Measurements from ENCODE around the gene STAT2.

STAT2 gene

GRCh38 chr12:56308714-56309113, 51.2 kb downstream of the STAT2 start:
- no peak for TF ChIP-seq CTCF (IDR thresholded peaks at IDR 0.05; ENCODE audit: low read length)
- TF ChIP-seq EZH2 (optimal IDR thresholded peaks at IDR 0.05; ENCODE audit: low read depth, low read length) = no peak
- TF ChIP-seq EZH2phosphoT487 (IDR thresholded peaks at IDR 0.05; ENCODE audit: low read length) = no peak
- no peaks in the 10 kb centered on the region for H3F3A ChIP-seq (ENCODE audit: insufficient read depth, low read length)
- no peaks in the 10 kb centered on the region for H3K36me3 ChIP-seq (replicated peaks; ENCODE audit: insufficient read depth, low read length)
- no peaks in the 10 kb centered on the region for H3K9me2 ChIP-seq (replicated peaks; ENCODE audit: insufficient read depth, low read length)
- H2AFZ ChIP-seq (ENCODE audit: low read length) = no peak overlapping the region
- no peaks in the 10 kb centered on the region for H4K20me1 ChIP-seq (ENCODE audit: insufficient read depth, low read length)
- DNase-seq = no peak
- no peaks in the 10 kb centered on the region for H3K27me3 ChIP-seq (replicated peaks; ENCODE audit: insufficient read depth, low read length)
- no peak overlapping the region for H3K9ac ChIP-seq (ENCODE audit: low read length)
- no peak overlapping the region for H3K4me3 ChIP-seq (ENCODE audit: low read length)
- H3K27ac ChIP-seq (ENCODE audit: low read length) = no peak overlapping the region
- H3K4me1 ChIP-seq (ENCODE audit: low read length) = no peaks in the 10 kb centered on the region
- no peaks in the 10 kb centered on the region for H3K9me3 ChIP-seq (replicated peaks; ENCODE audit: insufficient read depth, low read length)
- H3K4me2 ChIP-seq (ENCODE audit: low read depth, low read length) = no peak overlapping the region
- no peaks in the 10 kb centered on the region for H3K79me2 ChIP-seq (ENCODE audit: low read length)

- no peak overlapping the region for H3K4me3 ChIP-seq (ENCODE audit: low read length)
- no peaks in the 10 kb centered on the region for H3K9me2 ChIP-seq (replicated peaks; ENCODE audit: insufficient read depth, low read length)
- H3K79me2 ChIP-seq (ENCODE audit: low read length) = no peaks in the 10 kb centered on the region
- H4K20me1 ChIP-seq (ENCODE audit: insufficient read depth, low read length) = no peaks in the 10 kb centered on the region
- 0 out of 2 replicates have a peak, but pooled peaks cover 3% of the 10 kb centered on the region for H3F3A ChIP-seq (ENCODE audit: insufficient read depth, low read length)
- no peak for DNase-seq
- no peaks in the 10 kb centered on the region for H3K27me3 ChIP-seq (replicated peaks; ENCODE audit: insufficient read depth, low read length)
- H3K36me3 ChIP-seq (replicated peaks; ENCODE audit: insufficient read depth, low read length) = no peaks in the 10 kb centered on the region
- H3K9ac ChIP-seq (ENCODE audit: low read length) = no peak overlapping the region
- TF ChIP-seq EZH2 (optimal IDR thresholded peaks at IDR 0.05; ENCODE audit: low read depth, low read length) (no peak), CTCF (IDR thresholded peaks at IDR 0.05; ENCODE audit: low read length) (no peak), EZH2phosphoT487 (IDR thresholded peaks at IDR 0.05; ENCODE audit: low read length) (no peak)
- no peaks in the 10 kb centered on the region for H3K9me3 ChIP-seq (replicated peaks; ENCODE audit: insufficient read depth, low read length)
- H3K4me2 ChIP-seq (ENCODE audit: low read depth, low read length) = no peak overlapping the region
- H3K27ac ChIP-seq (ENCODE audit: low read length) = no peak overlapping the region
- no peak overlapping the region for H2AFZ ChIP-seq (ENCODE audit: low read length)
- H3K4me1 ChIP-seq (ENCODE audit: low read length) = 0 out of 2 replicates have a peak, but pooled peaks cover 5% of the 10 kb centered on the region
Observed at GRCh38 chr12:56307221-56307965, 52.5 kb downstream of the STAT2 start.

- no peak overlapping the region for H3K27ac ChIP-seq (ENCODE audit: low read length)
- TF ChIP-seq EZH2 (optimal IDR thresholded peaks at IDR 0.05; ENCODE audit: low read depth, low read length) (no peak), CTCF (IDR thresholded peaks at IDR 0.05; ENCODE audit: low read length) (no peak), EZH2phosphoT487 (IDR thresholded peaks at IDR 0.05; ENCODE audit: low read length) (no peak)
- peaks cover 14% of the 10 kb centered on the region for H3K79me2 ChIP-seq (ENCODE audit: low read length)
- peaks cover 18% of the 10 kb centered on the region for H3K4me1 ChIP-seq (ENCODE audit: low read length)
- no peak overlapping the region for H2AFZ ChIP-seq (ENCODE audit: low read length)
- no peaks in the 10 kb centered on the region for H3K9me2 ChIP-seq (replicated peaks; ENCODE audit: insufficient read depth, low read length)
- no peaks in the 10 kb centered on the region for H3K9me3 ChIP-seq (replicated peaks; ENCODE audit: insufficient read depth, low read length)
- no peak overlapping the region for H3K4me3 ChIP-seq (ENCODE audit: low read length)
- H3K27me3 ChIP-seq (replicated peaks; ENCODE audit: insufficient read depth, low read length) = no peaks in the 10 kb centered on the region
- no peaks in the 10 kb centered on the region for H4K20me1 ChIP-seq (ENCODE audit: insufficient read depth, low read length)
- no peak overlapping the region for H3K9ac ChIP-seq (ENCODE audit: low read length)
- DNase-seq = no peak
- peaks cover 10% of the 10 kb centered on the region for H3F3A ChIP-seq (ENCODE audit: insufficient read depth, low read length)
- no peaks in the 10 kb centered on the region for H3K36me3 ChIP-seq (replicated peaks; ENCODE audit: insufficient read depth, low read length)
- H3K4me2 ChIP-seq (ENCODE audit: low read depth, low read length) = no peak overlapping the region
Observed at GRCh38 chr12:56304872-56305590, 54.9 kb downstream of the STAT2 start.
